OCI-LY3 (cell line): Measurements from ENCODE around the gene SLC4A9.

ENCODE experiments used
- EZH2phosphoT487 ChIP-seq: fragments of 200-600 bp; shearing (Covaris generic); IDR thresholded peaks from 2 replicates; pipeline ENCODE4 v1.6.1; 2018; ENCODE audit warnings: antibody characterized with exemption, mixed run types, low read depth
- TF ChIP-seq, protein P1 (sequence below): fragments of 200-600, 300-600 bp; sonication (generic); IDR thresholded peaks from 2 replicates; pipeline ENCODE4 v1.5.1; 2014; ENCODE audit warnings: antibody characterized with exemption, low read length, low read depth

DNA sequence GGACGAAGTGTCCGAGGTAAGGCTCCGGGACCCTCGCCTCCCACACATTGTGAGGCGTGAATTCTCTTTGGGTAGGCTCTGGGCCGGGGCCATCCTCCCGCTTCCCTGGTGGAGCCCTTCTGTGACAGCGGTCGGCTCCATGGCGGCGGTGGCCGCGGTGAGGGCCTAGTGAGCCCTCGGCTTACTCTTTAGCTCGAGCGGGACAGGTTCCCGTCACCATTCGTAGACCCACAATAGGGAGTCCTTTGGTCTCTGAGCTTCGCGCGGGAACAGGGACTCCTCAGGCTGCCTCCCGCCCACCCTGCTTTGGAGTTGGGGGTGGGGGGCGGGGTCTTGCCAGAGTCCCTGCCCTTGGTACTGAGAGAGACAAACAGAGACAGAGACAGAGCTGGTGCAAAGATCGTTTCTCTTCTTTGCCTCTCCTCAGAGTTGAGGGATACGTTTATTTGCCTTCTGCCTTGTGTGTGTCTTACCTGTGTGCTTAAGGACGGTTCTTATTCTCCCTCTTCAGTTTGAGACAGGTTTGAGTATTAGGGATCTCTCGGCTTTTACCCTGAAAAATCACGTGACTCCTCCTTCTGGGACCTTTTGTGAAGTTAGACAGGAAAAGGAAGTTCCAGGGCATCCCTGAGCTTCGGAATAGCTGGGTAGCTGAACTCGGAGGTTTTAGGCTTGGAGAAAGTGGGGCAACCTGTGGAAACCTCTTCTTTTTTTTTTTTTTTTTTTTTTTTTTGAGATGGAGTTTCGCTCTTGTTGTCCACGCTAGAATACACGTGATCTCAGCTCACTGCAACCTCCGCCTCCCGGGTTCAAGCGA lies 42.5 kb downstream of the SLC4A9 start:
- TF ChIP-seq, protein P1, sequence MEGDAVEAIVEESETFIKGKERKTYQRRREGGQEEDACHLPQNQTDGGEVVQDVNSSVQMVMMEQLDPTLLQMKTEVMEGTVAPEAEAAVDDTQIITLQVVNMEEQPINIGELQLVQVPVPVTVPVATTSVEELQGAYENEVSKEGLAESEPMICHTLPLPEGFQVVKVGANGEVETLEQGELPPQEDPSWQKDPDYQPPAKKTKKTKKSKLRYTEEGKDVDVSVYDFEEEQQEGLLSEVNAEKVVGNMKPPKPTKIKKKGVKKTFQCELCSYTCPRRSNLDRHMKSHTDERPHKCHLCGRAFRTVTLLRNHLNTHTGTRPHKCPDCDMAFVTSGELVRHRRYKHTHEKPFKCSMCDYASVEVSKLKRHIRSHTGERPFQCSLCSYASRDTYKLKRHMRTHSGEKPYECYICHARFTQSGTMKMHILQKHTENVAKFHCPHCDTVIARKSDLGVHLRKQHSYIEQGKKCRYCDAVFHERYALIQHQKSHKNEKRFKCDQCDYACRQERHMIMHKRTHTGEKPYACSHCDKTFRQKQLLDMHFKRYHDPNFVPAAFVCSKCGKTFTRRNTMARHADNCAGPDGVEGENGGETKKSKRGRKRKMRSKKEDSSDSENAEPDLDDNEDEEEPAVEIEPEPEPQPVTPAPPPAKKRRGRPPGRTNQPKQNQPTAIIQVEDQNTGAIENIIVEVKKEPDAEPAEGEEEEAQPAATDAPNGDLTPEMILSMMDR: no peak
- TF ChIP-seq EZH2phosphoT487: no peak
